ENCODE data around the gene POMC.
"Not testable (repeated sequence)": the region's sequence is repeated elsewhere in the genome, so short reads cannot be mapped to it uniquely, and the experiment has no call there.

POMC gene

GRCh38 chr2:25164561-25164960, 3.8 kb downstream of the POMC start:
- H4K20me1 ChIP-seq (ENCODE audit: insufficient read depth, low read length) = no peaks in the 10 kb centered on the region
- no peaks in the 10 kb centered on the region for H3K9me3 ChIP-seq (ENCODE audit: low read length)
- H3K4me1 ChIP-seq (ENCODE audit: insufficient read depth, low read length, severe bottlenecking) = no peaks in the 10 kb centered on the region
- H3K9ac ChIP-seq (ENCODE audit: low read length) = no peak overlapping the region
- TF ChIP-seq CTCF (IDR thresholded peaks at IDR 0.05; ENCODE audit: low read length) (no peak), EZH2 (IDR thresholded peaks at IDR 0.05; ENCODE audit: borderline replicate concordance, low read length) (no peak)
- H3K4me2 ChIP-seq (ENCODE audit: low read length) = no peak overlapping the region
- H3K4me3 ChIP-seq (ENCODE audit: low read depth, low read length, poor library complexity, severe bottlenecking) = no peak overlapping the region
- no peak overlapping the region for H3K27ac ChIP-seq (ENCODE audit: low read depth, low read length, poor library complexity, severe bottlenecking)
- H3K79me2 ChIP-seq (ENCODE audit: insufficient read depth, low read length) = no peaks in the 10 kb centered on the region
- no peaks in the 10 kb centered on the region for H3F3A ChIP-seq (ENCODE audit: insufficient read depth, low read length)
- H3K27me3 ChIP-seq (ENCODE audit: insufficient read depth, low read length) = 0 out of 2 replicates have a peak, but pooled peaks cover 3% of the 10 kb centered on the region
- no peaks in the 10 kb centered on the region for H3K9me2 ChIP-seq (ENCODE audit: low read depth, low read length)
- H3K36me3 ChIP-seq (ENCODE audit: insufficient read depth, low read length) = no peaks in the 10 kb centered on the region
- no peak overlapping the region for H2AFZ ChIP-seq (ENCODE audit: low read length)

GRCh38 chr2:25162061-25162460, 6.3 kb downstream of the POMC start:
- not testable (repeated sequence) for H3K4me1 ChIP-seq (ENCODE audit: insufficient read depth, low read length, severe bottlenecking); H3K79me2 ChIP-seq (ENCODE audit: insufficient read depth, low read length); H3K36me3 ChIP-seq (ENCODE audit: insufficient read depth, low read length); H3K27me3 ChIP-seq (ENCODE audit: insufficient read depth, low read length); H3K9ac ChIP-seq (ENCODE audit: low read length); H2AFZ ChIP-seq (ENCODE audit: low read length); H3K27ac ChIP-seq (ENCODE audit: low read depth, low read length, poor library complexity, severe bottlenecking); H3K4me2 ChIP-seq (ENCODE audit: low read length); H3K4me3 ChIP-seq (ENCODE audit: low read depth, low read length, poor library complexity, severe bottlenecking); H3F3A ChIP-seq (ENCODE audit: insufficient read depth, low read length); H3K9me3 ChIP-seq (ENCODE audit: low read length); H3K9me2 ChIP-seq (ENCODE audit: low read depth, low read length); H4K20me1 ChIP-seq (ENCODE audit: insufficient read depth, low read length)

GRCh38 chr2:25161055-25161781, 7.2 kb downstream of the POMC start:
- Histone ChIP-seq H3K9ac (ENCODE audit: low read length) (no peak overlapping the region), H3K27me3 (ENCODE audit: insufficient read depth, low read length) (0 out of 2 replicates have a peak, but pooled peaks cover 3% of the 10 kb centered on the region), H3K4me2 (ENCODE audit: low read length) (no peak overlapping the region), H3K27ac (ENCODE audit: low read depth, low read length, poor library complexity, severe bottlenecking) (no peak overlapping the region), H3K9me3 (ENCODE audit: low read length) (no peaks in the 10 kb centered on the region), H3K36me3 (ENCODE audit: insufficient read depth, low read length) (no peaks in the 10 kb centered on the region), H3K4me3 (ENCODE audit: low read depth, low read length, poor library complexity, severe bottlenecking) (no peak overlapping the region), H3K4me1 (ENCODE audit: insufficient read depth, low read length, severe bottlenecking) (no peaks in the 10 kb centered on the region), H3K79me2 (ENCODE audit: insufficient read depth, low read length) (no peaks in the 10 kb centered on the region), H4K20me1 (ENCODE audit: insufficient read depth, low read length) (no peaks in the 10 kb centered on the region), H3F3A (ENCODE audit: insufficient read depth, low read length) (no peaks in the 10 kb centered on the region), H2AFZ (ENCODE audit: low read length) (no peak overlapping the region), H3K9me2 (ENCODE audit: low read depth, low read length) (no peaks in the 10 kb centered on the region)
- TF ChIP-seq CTCF (IDR thresholded peaks at IDR 0.05; ENCODE audit: low read length) (no peak), EZH2 (IDR thresholded peaks at IDR 0.05; ENCODE audit: borderline replicate concordance, low read length) (no peak)

- Histone ChIP-seq H3K4me3 (ENCODE audit: low read depth, low read length, poor library complexity, severe bottlenecking) (no peak overlapping the region), H3K4me2 (ENCODE audit: low read length) (no peak overlapping the region), H3K9ac (ENCODE audit: low read length) (no peak overlapping the region)
These were observed 8.0 kb downstream of the POMC start for GRCh38 chr2:25160376-25160775.

More at GRCh38 chr2:25160376-25160775, 8.0 kb downstream of the POMC start:
- Histone ChIP-seq H3K27ac (ENCODE audit: low read depth, low read length, poor library complexity, severe bottlenecking) (no peak overlapping the region), H3K9me2 (ENCODE audit: low read depth, low read length) (no peaks in the 10 kb centered on the region), H3K27me3 (ENCODE audit: insufficient read depth, low read length) (0 out of 2 replicates have a peak, but pooled peaks cover 3% of the 10 kb centered on the region), H3K4me1 (ENCODE audit: insufficient read depth, low read length, severe bottlenecking) (no peaks in the 10 kb centered on the region), H2AFZ (ENCODE audit: low read length) (no peak overlapping the region), H3K79me2 (ENCODE audit: insufficient read depth, low read length) (no peaks in the 10 kb centered on the region), H3K36me3 (ENCODE audit: insufficient read depth, low read length) (no peaks in the 10 kb centered on the region), H3K9me3 (ENCODE audit: low read length) (no peaks in the 10 kb centered on the region), H4K20me1 (ENCODE audit: insufficient read depth, low read length) (no peaks in the 10 kb centered on the region), H3F3A (ENCODE audit: insufficient read depth, low read length) (no peaks in the 10 kb centered on the region)
- no peak for TF ChIP-seq EZH2 (IDR thresholded peaks at IDR 0.05; ENCODE audit: borderline replicate concordance, low read length)
- no peak for TF ChIP-seq CTCF (IDR thresholded peaks at IDR 0.05; ENCODE audit: low read length)

Measured in OCI-LY1 (cell line).